Epithelial cell of proximal tubule (primary cell): ENCODE measurements around the gene MTRF1. TPM values are rescaled to one million over a fixed set of nuclear protein-coding genes. Genes with fewer than 3 reads are reported as not detected.
"Not testable (repeated sequence)": the region's sequence is repeated elsewhere in the genome, so short reads cannot be mapped to it uniquely, and the experiment has no call there.

ENCODE experiments used
- DNase-seq: peaks from one replicate; pipeline ENCODE4 v3.0.0-alpha.2; 2011; ENCODE audit warnings: low read depth
- H3K4me3 ChIP-seq: 2 replicates; pipeline ENCODE4 v1.5.1; 2011; ENCODE audit warnings: low read depth, mild to moderate bottlenecking, low read length
- total RNA-seq: library from RNA; depleted of rRNA; stranded (reverse); fragments of >200 nt; gene quantifications from 2 replicates; pipeline ENCODE4 v1.2.3, GENCODE V29; 2015
- TF ChIP-seq, protein P1 (sequence below): conservative IDR thresholded peaks from 2 replicates; pipeline ENCODE4 v1.5.1; 2012; ENCODE audit warnings: low read depth, mild to moderate bottlenecking, low read length

The MTRF1 gene
- total RNA-seq, 1 donor from 2014 or later = 6.9 TPM

DNA sequence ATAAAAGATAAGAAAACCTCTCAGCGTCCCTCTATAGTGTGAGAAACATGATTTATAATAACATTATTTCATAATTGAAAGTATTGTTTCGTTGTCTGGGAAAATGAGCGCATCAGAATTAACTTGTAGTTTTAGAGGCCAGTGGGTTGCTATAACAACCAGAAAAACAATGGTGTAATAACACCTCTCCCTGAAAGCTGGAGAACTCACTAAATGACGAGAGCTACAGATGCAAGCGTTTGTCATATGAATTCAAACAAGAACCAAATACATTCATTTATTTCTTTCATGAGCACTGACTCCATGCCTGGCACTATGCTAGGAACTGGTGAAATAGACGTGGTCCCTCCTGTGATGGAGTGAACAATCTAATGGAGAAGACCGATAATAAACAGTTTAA is 85.3 kb downstream of the MTRF1 start:
- no peak for DNase-seq
- TF ChIP-seq, protein P1, sequence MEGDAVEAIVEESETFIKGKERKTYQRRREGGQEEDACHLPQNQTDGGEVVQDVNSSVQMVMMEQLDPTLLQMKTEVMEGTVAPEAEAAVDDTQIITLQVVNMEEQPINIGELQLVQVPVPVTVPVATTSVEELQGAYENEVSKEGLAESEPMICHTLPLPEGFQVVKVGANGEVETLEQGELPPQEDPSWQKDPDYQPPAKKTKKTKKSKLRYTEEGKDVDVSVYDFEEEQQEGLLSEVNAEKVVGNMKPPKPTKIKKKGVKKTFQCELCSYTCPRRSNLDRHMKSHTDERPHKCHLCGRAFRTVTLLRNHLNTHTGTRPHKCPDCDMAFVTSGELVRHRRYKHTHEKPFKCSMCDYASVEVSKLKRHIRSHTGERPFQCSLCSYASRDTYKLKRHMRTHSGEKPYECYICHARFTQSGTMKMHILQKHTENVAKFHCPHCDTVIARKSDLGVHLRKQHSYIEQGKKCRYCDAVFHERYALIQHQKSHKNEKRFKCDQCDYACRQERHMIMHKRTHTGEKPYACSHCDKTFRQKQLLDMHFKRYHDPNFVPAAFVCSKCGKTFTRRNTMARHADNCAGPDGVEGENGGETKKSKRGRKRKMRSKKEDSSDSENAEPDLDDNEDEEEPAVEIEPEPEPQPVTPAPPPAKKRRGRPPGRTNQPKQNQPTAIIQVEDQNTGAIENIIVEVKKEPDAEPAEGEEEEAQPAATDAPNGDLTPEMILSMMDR = no peak
- no peak overlapping the region for H3K4me3 ChIP-seq

DNA sequence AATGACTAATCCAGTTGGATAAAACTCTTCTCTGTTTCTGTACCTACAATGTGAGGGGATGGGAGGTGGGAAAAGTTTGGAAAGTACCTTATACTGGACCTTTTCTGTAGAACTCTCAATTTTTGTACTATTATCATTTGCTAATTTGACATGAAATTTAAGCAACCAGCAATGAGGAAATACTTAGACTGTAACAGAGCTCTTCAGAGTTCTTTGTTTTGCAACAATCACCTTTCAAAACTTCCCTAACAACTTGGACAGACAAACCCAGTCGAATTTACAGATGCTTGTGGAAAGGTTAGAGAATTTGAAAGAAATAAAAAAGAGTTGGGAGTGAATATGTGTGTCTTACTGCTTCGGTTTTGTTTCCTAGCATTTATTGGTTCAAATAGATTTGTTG is 85.8 kb downstream of the MTRF1 start:
- H3K4me3 ChIP-seq = no peak overlapping the region
- DNase-seq = no peak
- TF ChIP-seq, protein P1 = no peak

DNA sequence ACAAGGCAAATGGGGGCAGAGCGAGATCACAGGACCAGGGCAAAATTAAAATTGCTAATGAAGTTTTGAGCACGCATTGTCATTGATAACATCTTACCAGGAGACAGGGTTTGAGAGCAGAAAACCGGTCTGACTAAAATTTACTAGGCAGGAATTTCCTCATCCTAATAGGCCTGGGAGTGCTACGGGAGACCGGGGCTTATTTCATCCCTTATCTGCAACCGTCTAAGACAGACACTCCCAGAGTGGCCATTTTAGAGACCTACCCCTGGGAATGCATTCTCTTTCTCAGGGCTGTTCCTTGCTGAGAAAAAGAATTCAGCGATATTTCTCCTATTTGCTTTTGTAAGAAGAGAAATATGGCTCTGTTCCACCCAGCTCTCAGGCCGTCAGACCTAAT is 87.8 kb downstream of the MTRF1 start:
- H3K4me3 ChIP-seq = not testable (repeated sequence)

More for the DNA sequence above, 87.8 kb downstream of the MTRF1 start:
- not testable (repeated sequence) for DNase-seq

Other genes starting within 250 kb of the MTRF1 start
- 19.5 and 28.5 TPM in 2 replicates for gene ELF1, start 244.3 kb downstream of the MTRF1 start, total RNA-seq
- gene WBP4, start 202.1 kb downstream of the MTRF1 start, total RNA-seq = 9.8 and 17.9 TPM in 2 replicates
- gene KBTBD6, start 130.8 kb downstream of the MTRF1 start, total RNA-seq = 5.6 and 8.3 TPM in 2 replicates
- 1.4 and 2.8 TPM in 2 replicates for gene KBTBD7, start 69.0 kb downstream of the MTRF1 start, total RNA-seq
- gene NAA16, start 47.7 kb upstream of the MTRF1 start, total RNA-seq = 5.7 and 9.6 TPM in 2 replicates
- 8.4 and 9.7 TPM in 2 replicates for gene RGCC, start 194.0 kb upstream of the MTRF1 start, total RNA-seq